ENCODE data around the gene AHCYL2. TPM values are rescaled to one million over a fixed set of nuclear protein-coding genes. Genes with fewer than 3 reads are reported as not detected.

AHCYL2 gene
- 3.3 TPM for polyA plus RNA-seq (2012; ENCODE audit: insufficient read length, low read depth)

GRCh38 chr7:129224251-129225205, at the start of gene AHCYL2:
Gene AHCYL2, plus strand, starts transcription at chr7:129225030.
- TF ChIP-seq FOXP2 (optimal IDR thresholded peaks at IDR 0.05; ENCODE audit: borderline replicate concordance, extremely low read depth, extremely low read length, insufficient read depth), result peak; percentile 58
- TF ChIP-seq SIN3A (IDR thresholded peaks at IDR 0.05; ENCODE audit: borderline replicate concordance, insufficient read depth, low read length), result no peak
- TF ChIP-seq POLR2AphosphoS5 (IDR thresholded peaks at IDR 0.05; ENCODE audit: low read depth, low read length), result peak; percentile 60
- TF ChIP-seq TAF1 (IDR thresholded peaks at IDR 0.05; ENCODE audit: borderline replicate concordance, insufficient read depth, low read length), result no peak
- no peak for TF ChIP-seq REST (IDR thresholded peaks at IDR 0.05; ENCODE audit: insufficient read depth in 1 of 2, low read depth in 2 of 2, low read length in 2 of 2)

- TF ChIP-seq TAF1 (IDR thresholded peaks at IDR 0.05; ENCODE audit: borderline replicate concordance, insufficient read depth, low read length), result no peak
- no peak for TF ChIP-seq REST (IDR thresholded peaks at IDR 0.05; ENCODE audit: insufficient read depth in 1 of 2, low read depth in 2 of 2, low read length in 2 of 2)
- TF ChIP-seq POLR2AphosphoS5 (IDR thresholded peaks at IDR 0.05; ENCODE audit: low read depth, low read length), result no peak
- TF ChIP-seq FOXP2 (optimal IDR thresholded peaks at IDR 0.05; ENCODE audit: borderline replicate concordance, extremely low read depth, extremely low read length, insufficient read depth), result no peak
- no peak for TF ChIP-seq SIN3A (IDR thresholded peaks at IDR 0.05; ENCODE audit: borderline replicate concordance, insufficient read depth, low read length)
Measured at GRCh38 chr7:129176916-129177710, 47.7 kb upstream of the AHCYL2 start.

GRCh38 chr7:129184981-129185670, 39.7 kb upstream of the AHCYL2 start:
- TF ChIP-seq FOXP2 (optimal IDR thresholded peaks at IDR 0.05; ENCODE audit: borderline replicate concordance, extremely low read depth, extremely low read length, insufficient read depth) (no peak), SIN3A (IDR thresholded peaks at IDR 0.05; ENCODE audit: borderline replicate concordance, insufficient read depth, low read length) (no peak), POLR2AphosphoS5 (IDR thresholded peaks at IDR 0.05; ENCODE audit: low read depth, low read length) (no peak), TAF1 (IDR thresholded peaks at IDR 0.05; ENCODE audit: borderline replicate concordance, insufficient read depth, low read length) (no peak), REST (IDR thresholded peaks at IDR 0.05; ENCODE audit: insufficient read depth in 1 of 2, low read depth in 2 of 2, low read length in 2 of 2) (no peak)

- TF ChIP-seq FOXP2 (optimal IDR thresholded peaks at IDR 0.05; ENCODE audit: borderline replicate concordance, extremely low read depth, extremely low read length, insufficient read depth) (no peak), SIN3A (IDR thresholded peaks at IDR 0.05; ENCODE audit: borderline replicate concordance, insufficient read depth, low read length) (no peak), TAF1 (IDR thresholded peaks at IDR 0.05; ENCODE audit: borderline replicate concordance, insufficient read depth, low read length) (no peak), POLR2AphosphoS5 (IDR thresholded peaks at IDR 0.05; ENCODE audit: low read depth, low read length) (no peak), REST (IDR thresholded peaks at IDR 0.05; ENCODE audit: insufficient read depth in 1 of 2, low read depth in 2 of 2, low read length in 2 of 2) (no peak)
Measured at GRCh38 chr7:129186749-129187260, 38.0 kb upstream of the AHCYL2 start.

Measured in PFSK-1 (cell line).